NCI-H187 (cell line): ENCODE results near the gene SLC47A1.

Source experiments
- DNase-seq, 2 experiments: peaks; one replicate each; lab custom pipeline; 2025; lab: John Stamatoyannopoulos, UW

Gene SLC47A1

DNA sequence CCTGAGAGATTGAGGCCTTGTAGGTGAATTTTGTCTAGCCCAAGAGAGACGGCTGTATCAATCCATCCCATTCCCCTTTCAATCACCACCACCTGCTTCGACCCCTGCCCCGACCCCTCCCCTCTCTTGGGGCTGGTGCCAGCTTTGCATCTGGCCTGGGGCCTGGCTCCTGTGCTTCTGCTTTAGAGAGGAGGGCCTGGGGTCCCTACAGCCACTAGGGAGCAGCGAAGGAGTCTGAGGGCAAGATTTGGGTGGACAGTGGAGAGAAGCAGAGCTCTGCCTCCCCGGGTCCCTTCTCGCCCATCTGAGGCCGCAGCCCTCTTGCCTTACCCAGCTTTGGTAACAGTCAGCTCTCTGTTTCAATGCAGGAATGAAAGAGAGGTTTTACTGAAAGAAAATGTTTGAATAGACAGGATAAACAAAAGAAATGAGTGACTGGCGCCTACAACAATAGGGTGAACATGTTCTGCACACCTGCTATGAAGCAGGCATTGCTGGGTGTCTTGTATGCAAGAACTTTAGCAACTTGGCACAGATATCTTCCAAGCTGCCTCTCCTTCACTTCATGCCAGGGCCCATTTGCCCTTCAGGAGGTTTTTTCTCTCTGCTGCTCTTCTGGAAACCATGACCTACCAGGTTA lies 57.4 kb downstream of the SLC47A1 start:
- DNase-seq, result no peak

DNA sequence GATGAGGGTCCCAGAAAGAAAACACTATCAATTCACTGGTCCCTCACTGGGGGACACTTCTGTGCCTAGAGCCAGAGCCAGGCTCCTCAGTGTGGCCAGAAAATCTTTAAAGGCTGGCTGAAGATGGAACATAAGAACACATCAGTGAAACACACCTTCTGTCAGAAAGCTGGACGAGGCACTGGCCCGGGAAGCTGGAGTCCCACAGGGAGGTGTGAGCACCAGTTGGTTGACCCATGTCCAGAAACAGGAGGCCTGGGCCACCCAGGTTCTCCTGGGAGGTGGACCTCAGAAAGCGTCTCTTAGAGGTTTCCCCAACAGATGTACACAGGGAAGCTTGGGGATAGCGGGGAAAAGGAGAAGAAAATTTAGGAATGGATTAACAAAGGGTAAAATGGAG lies 58.7 kb downstream of the SLC47A1 start:
- no peak for DNase-seq

DNA sequence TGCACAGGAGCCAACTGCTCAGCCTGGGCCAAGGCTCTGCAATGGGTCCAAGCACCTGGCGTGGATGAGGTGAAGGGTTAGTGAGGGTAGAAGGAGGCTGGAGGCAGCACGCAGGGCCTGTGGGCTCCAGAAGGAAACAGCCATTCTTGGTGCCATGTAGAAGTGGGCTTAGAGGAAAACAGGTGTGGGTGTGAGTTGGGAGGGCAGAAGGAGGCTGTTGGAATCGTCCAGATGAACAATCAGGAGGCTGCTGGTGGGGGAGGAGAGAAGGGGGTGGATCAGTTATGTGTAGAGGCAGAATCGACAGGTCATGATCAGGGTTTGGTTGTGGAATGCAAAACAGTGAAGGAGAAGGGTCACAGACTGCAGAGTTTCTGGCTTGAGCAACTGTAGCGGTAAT lies 63.2 kb downstream of the SLC47A1 start:
- DNase-seq, result no peak

DNA sequence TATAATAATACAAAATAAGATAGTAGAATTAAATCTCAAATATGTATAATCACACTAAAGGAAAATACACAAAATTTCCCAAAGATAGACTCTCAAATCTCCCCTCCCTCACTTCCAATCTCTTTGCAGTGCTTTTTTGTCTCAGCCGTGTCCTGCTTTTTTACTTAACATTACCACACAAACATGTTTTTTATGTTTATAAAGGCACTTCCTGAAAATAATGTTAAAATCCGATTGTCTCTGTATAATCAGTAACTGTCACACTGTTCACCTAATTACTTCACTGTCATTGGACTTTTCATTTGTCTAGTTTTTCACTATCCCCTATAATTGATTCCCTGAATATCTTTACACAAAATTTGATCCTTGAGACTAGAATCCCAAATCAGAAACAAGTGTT lies 76.7 kb downstream of the SLC47A1 start:
- DNase-seq, result no peak

DNA sequence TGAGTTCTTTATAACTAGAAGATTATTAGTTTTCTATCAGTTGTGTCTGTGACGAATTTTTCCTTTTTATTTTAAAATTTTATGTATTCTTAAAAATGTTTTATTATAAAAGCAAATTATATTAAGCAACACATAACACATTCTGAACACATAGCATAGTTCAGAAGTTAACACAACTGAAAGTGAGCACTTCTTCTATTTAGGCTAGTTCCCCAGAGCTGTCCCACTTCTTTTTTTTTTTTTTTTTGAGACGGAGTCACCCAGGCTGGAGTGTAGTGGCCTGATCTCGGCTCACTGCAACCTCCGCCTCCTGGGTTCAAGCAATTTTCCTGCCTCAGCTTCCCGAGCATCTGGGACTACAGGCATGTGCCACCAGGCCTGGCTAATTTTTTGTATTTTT lies 77.2 kb downstream of the SLC47A1 start:
- no peak for DNase-seq

DNA sequence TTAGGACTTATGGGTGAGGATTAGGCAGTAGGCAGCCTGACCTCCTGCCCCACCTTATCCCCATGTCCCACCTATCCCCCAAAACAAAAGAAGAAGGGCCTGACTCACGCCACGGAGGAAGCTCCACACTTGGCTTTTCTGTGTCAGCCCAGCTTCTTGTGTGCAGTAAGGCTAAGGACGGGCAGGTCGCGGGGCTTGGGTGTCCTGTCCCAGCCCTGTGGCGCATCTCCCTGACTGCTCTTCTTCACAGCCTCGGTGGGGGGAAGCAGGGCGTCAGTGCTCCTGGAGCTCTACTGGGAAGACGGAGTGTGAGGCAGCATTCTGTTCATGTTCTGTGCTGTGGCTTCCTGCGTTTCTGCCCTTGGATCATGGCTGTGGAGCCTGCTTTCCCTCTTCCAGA lies 80.3 kb downstream of the SLC47A1 start:
- no peak for DNase-seq

DNA sequence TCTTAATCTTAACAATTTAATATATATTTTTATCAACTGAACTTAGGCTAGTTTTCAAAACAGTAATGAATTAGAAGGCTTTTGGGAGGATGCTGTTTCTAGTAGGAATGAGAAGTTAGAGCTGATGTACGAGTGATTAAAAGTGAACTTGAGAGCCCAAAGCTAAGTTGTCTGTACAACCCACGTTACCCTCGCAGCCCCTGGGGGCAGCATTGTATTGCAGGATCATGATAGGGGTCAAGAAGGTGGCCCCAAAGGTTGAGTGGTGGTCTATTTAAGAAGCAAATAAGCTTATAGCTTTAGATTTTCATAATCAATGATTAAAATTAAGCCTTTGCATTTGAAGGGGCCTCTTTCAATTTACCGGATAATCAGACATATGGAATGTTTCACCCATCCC lies 81.2 kb downstream of the SLC47A1 start:
- DNase-seq, result no peak

DNA sequence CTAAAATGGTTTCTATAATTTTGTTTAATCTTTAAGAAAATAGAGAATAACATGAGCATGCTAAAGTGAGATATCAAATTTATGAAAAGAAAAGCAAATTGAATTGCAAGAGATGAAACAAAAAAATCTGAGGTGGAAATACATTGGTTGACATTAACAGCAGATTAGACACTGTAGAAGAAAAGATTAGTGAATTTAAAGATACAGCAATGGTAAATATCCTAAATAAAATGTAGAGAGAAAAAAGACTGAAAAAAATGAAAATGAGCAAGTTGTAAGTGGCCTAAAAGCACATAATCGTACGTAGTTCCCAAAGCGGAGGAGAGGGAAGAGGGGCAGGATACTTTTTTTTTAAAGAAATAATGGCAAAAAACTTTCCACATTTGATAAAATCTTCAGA lies 84.4 kb downstream of the SLC47A1 start:
- DNase-seq, result no peak

DNA sequence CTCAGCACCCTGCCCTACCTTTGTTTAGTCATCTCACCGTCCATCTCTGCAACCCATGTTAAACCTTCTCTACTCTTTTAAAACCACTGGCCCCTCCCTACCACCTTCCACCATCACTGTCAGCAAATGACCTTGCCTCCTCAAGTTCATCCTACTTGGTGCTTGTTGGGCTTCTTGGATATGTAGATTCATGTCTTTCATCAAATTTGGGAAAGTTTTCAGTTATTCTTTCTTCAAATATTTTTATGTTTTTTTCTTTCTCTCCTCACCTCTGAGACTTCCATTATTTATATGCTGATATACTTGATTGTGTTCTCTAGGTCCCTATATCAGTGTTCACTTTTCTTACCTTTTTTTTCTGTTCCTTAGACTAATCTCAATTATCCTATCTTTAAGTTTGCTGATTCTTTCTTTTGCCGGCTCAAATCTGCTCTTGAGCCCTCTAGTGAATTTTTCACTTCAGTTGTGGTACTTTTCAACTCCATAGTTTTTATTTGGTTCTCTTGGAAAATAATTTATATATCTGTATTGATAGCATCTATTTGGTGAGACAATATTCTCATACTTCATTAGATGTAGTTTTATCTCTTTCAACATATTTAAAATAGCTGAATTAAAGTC lies 86.2 kb downstream of the SLC47A1 start:
- no peak for DNase-seq

DNA sequence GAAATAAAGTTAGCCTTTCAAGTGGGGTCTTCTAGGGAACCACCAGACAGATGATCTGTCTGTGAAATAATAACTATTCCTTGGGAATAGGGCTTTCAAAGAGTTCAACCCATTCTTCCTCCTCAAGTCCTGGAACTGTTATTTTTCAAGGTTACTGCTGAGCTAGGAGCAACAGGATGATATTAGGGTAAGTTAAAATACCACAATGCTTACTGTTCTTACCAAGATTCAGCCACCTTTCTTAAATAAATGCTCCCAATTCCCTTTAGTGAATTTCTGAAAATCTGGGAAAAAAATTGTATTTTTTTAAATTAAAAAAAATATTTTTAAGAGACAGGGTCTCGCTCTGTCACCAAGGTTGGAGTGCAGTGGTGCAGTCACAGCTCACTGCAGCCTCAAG lies 88.0 kb downstream of the SLC47A1 start:
- DNase-seq, result no peak

DNA sequence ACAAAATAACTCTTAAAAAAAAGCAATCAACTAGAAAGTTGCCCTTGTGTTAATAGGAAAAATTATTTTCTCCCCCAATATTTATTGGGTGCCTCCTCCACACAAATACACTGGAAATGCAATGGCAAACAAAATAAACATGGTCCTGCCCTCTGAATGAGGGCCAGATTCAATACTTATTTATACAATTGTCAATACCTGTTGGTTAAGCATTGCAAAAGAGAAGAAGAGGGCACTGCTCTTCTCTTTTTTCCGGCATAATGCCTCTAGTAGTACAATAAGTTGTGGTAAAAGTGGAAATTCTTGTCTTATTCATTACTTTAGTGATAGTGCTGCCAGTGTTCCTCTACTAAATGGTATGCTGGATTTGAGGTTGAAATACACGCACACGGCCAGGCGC lies 92.4 kb downstream of the SLC47A1 start:
- DNase-seq, result no peak
